Naive thymus-derived CD8-positive, alpha-beta T cell (primary cell): Measurements from ENCODE around the gene TGM1. TPM values are rescaled to one million over a fixed set of nuclear protein-coding genes. Genes with fewer than 3 reads are reported as not detected.
A peak's percentile ranks its signal among the peaks of the same experiment; 100 is the strongest.

Experiments
- ATAC-seq, 2 donors: fragments of 150-1000 bp; cut with Tn5 transposase in 1 of 2; sonication (Bioruptor Pico), chemical (Tn5 transposase) in 1 of 2; 1 replicate in 1 of 2; 2 replicates in 1 of 2; pipeline ENCODE4 v1.10.0; 2021; ENCODE audit warnings: mild to moderate bottlenecking in 2 of 2, moderate library complexity in 2 of 2
- POLR2A ChIA-PET: fragments of 350-600 bp; sonication (Branson Sonifier 250); formaldehyde crosslinking; loops from one replicate; lab custom pipeline; 2021; ENCODE audit warnings: antibody characterized with exemption; lab: Charles Lee
- DNase-seq, 10 donors: peaks; one replicate each; pipeline versions ENCODE4 v3.0.0 to v3.0.0-alpha.2; 2020 to 2022
- H3K27ac Mint-ChIP-seq, 10 donors: one replicate each; pipeline ENCODE4 v1.8.0; 2020 to 2022; ENCODE audit warnings: mild to moderate bottlenecking in 10 of 10, mixed read lengths in 10 of 10, moderate library complexity in 4 of 10, inconsistent platforms in 1 of 10
- H3K27me3 Mint-ChIP-seq, 5 donors: one replicate each; pipeline ENCODE4 v1.8.0; 2021 to 2022; ENCODE audit warnings: mixed read lengths in 5 of 5
- H3K36me3 Mint-ChIP-seq, 3 donors: one replicate each; pipeline ENCODE4 v1.8.0; 2020 to 2022; ENCODE audit warnings: mixed read lengths in 3 of 3, mild to moderate bottlenecking in 2 of 3, inconsistent platforms in 1 of 3
- H3K4me1 Mint-ChIP-seq, 4 donors: one replicate each; pipeline ENCODE4 v1.8.0; 2021 to 2022; ENCODE audit warnings: mixed read lengths in 4 of 4
- H3K4me3 Mint-ChIP-seq, 10 donors: one replicate each; pipeline ENCODE4 v1.8.0; 2020 to 2022; ENCODE audit warnings: mild to moderate bottlenecking in 10 of 10, mixed read lengths in 10 of 10, moderate library complexity in 6 of 10, inconsistent platforms in 1 of 10
- H3K9me3 Mint-ChIP-seq, 9 donors: one replicate each; pipeline ENCODE4 v1.8.0; 2020 to 2022; ENCODE audit warnings: mixed read lengths in 9 of 9, mild to moderate bottlenecking in 3 of 9, inconsistent platforms in 1 of 9, moderate library complexity in 1 of 9
- polyA plus RNA-seq, 3 donors: library from polyadenylated mRNA; unstranded; fragments of 300-500 nt; fragmentation: Illumina TruSeq; gene quantifications; one replicate each; pipeline ENCODE4 v1.2.3, GENCODE V29; 2021
- total RNA-seq, 8 experiments: library from RNA in 2 of 8; stranded (reverse) in 2 of 8; gene quantifications; one replicate each; pipeline ENCODE4 v1.2.3 and lab custom pipeline; 2021 to 2026

Gene TGM1
- total and polyA plus RNA-seq, 5 experiments from 2014 or later, result 0.13 to 6.9 (median 6.5) TPM; not detected in 2

- no peak for ATAC-seq
- no peak for DNase-seq
- POLR2A ChIA-PET, result interaction anchor here (0.9 to 1.0 kb wide), 2 partner anchors 20 to 54 kb away, joined by 3 read pairs; no protein-coding TSS in a partner anchor
- Mint-ChIP-seq H3K4me1 (peaks cover 32 to 71% (median 49%) of the 10 kb centered on the region in 4 donors), H3K27ac (peak overlapping the region in 8 of 10 donors; percentile 11 to 88 (median 60)), H3K4me3 (peak overlapping the region in 3 of 10 donors; percentile 24 to 40 (median 32)), H3K9me3 (no peaks in the 10 kb centered on the region), H3K36me3 (no peaks in the 10 kb centered on the region), H3K27me3 (no peaks in the 10 kb centered on the region)
These were observed 14.8 kb upstream of the TGM1 start for GRCh38 chr14:24277606-24278321.

GRCh38 chr14:24277071-24277470 is 14.1 kb upstream of the TGM1 start:
- DNase-seq (no peak), ATAC-seq (no peak)
- Mint-ChIP-seq H3K27me3 (no peaks in the 10 kb centered on the region), H3K4me3 (peak overlapping the region in 2 of 10 donors; percentile 3 to 45), H3K4me1 (peaks cover 37 to 78% (median 56%) of the 10 kb centered on the region in 4 donors), H3K9me3 (no peaks in the 10 kb centered on the region), H3K36me3 (no peaks in the 10 kb centered on the region), H3K27ac (peak overlapping the region in 6 of 10 donors; percentile 46 to 81 (median 62))
- POLR2A ChIA-PET, result interaction anchor here (1.0 to 1.5 kb wide), 2 partner anchors 14 to 20 kb away, joined by 3 read pairs; no protein-coding TSS in a partner anchor

GRCh38 chr14:24274101-24274543 is 11.1 kb upstream of the TGM1 start:
- ATAC-seq (peak in 1 of 2 donors; percentile 2), DNase-seq (peak in 6 of 10 donors; percentile 12 to 42 (median 26))
- no peaks in the 10 kb centered on the region for H3K9me3 Mint-ChIP-seq
- H3K4me3 Mint-ChIP-seq, result peak overlapping the region in 7 of 10 donors; percentile 0 to 40 (median 2)
- POLR2A ChIA-PET, result interaction anchor here (0.9 to 1.8 kb wide), 3 partner anchors 26 to 160 kb away, joined by 3 to 7 read pairs (median 4); partner anchors contain the start of genes DCAF11, NOP9, NRL and TINF2
- H3K4me1 Mint-ChIP-seq, result peaks cover 36 to 69% (median 59%) of the 10 kb centered on the region in 4 donors
- H3K27ac Mint-ChIP-seq, result peak overlapping the region; percentile 27 to 100 (median 98)
- no peaks in the 10 kb centered on the region for H3K27me3 Mint-ChIP-seq
- peaks cover 0 to 1% (median 0%) of the 10 kb centered on the region in 3 donors for H3K36me3 Mint-ChIP-seq

- POLR2A ChIA-PET, result interaction anchor here (0.7 to 1.8 kb wide), 4 partner anchors 27 to 159 kb away, joined by 3 to 7 read pairs (median 4); partner anchors contain the start of genes DCAF11, NOP9, NRL and TINF2
These were observed 10.5 kb upstream of the TGM1 start for GRCh38 chr14:24273422-24273998.

GRCh38 chr14:24272467-24272866 is 9.5 kb upstream of the TGM1 start:
- H3K4me3 Mint-ChIP-seq, result peak overlapping the region in 9 of 10 donors; percentile 17 to 93 (median 89)
- DNase-seq (no peak), ATAC-seq (no peak)
- POLR2A ChIA-PET, result interaction anchor here (1.0 to 4.1 kb wide), 14 partner anchors 8 to 169 kb away, joined by 3 to 63 read pairs (median 9); partner anchors contain the start of genes CHMP4A, DCAF11, DHRS1 and IPO4
- peaks cover 30 to 53% (median 45%) of the 10 kb centered on the region in 4 donors for H3K4me1 Mint-ChIP-seq
- no peaks in the 10 kb centered on the region for H3K27me3 Mint-ChIP-seq
- peaks cover 0 to 12% (median 2%) of the 10 kb centered on the region in 3 donors for H3K36me3 Mint-ChIP-seq
- H3K27ac Mint-ChIP-seq, result peak overlapping the region; percentile 92 to 100 (median 98)
- no peaks in the 10 kb centered on the region for H3K9me3 Mint-ChIP-seq

More at GRCh38 chr14:24273422-24273998, 10.5 kb upstream of the TGM1 start:
- peak overlapping the region in 4 of 10 donors; percentile 2 to 36 (median 10) for H3K4me3 Mint-ChIP-seq
- peaks cover 33 to 63% (median 53%) of the 10 kb centered on the region in 4 donors for H3K4me1 Mint-ChIP-seq
- peaks cover 0 to 5% (median 0%) of the 10 kb centered on the region in 3 donors for H3K36me3 Mint-ChIP-seq
- H3K27me3 Mint-ChIP-seq, result no peaks in the 10 kb centered on the region
- peak overlapping the region in 9 of 10 donors; percentile 78 to 100 (median 98) for H3K27ac Mint-ChIP-seq
- no peaks in the 10 kb centered on the region for H3K9me3 Mint-ChIP-seq
- peak in 1 of 10 donors; percentile 26 for DNase-seq
- ATAC-seq, result no peak

- ATAC-seq, result no peak
- peaks cover 31 to 48% (median 42%) of the 10 kb centered on the region in 4 donors for H3K4me1 Mint-ChIP-seq
- H3K36me3 Mint-ChIP-seq, result peaks cover 0 to 18% (median 6%) of the 10 kb centered on the region in 3 donors
- no peak for DNase-seq
- H3K9me3 Mint-ChIP-seq, result no peaks in the 10 kb centered on the region
- peak overlapping the region; percentile 92 to 100 (median 98) for H3K27ac Mint-ChIP-seq
- peak overlapping the region; percentile 78 to 94 (median 90) for H3K4me3 Mint-ChIP-seq
- no peaks in the 10 kb centered on the region for H3K27me3 Mint-ChIP-seq
- POLR2A ChIA-PET, result interaction anchor here (0.7 to 4.1 kb wide), 26 partner anchors 9 to 986 kb away, joined by 3 to 63 read pairs (median 6); partner anchors contain the start of genes CBLN3, CHMP4A, DCAF11 and DHRS1
These were observed 8.9 kb upstream of the TGM1 start for GRCh38 chr14:24271834-24272263.

- H3K9me3 Mint-ChIP-seq, result no peaks in the 10 kb centered on the region
- H3K4me1 Mint-ChIP-seq, result peaks cover 31 to 45% (median 41%) of the 10 kb centered on the region in 4 donors
- H3K27me3 Mint-ChIP-seq, result no peaks in the 10 kb centered on the region
- POLR2A ChIA-PET, result interaction anchor here (0.6 to 4.1 kb wide), 33 partner anchors 9 to 985 kb away, joined by 3 to 63 read pairs (median 5); partner anchors contain the start of genes CBLN3, CHMP4A, DCAF11 and DHRS1
- DNase-seq, result peak; percentile 87 to 98 (median 94)
- ATAC-seq, result peak; percentile 86 to 91
- H3K4me3 Mint-ChIP-seq, result peak within 1 kb of the TSS; percentile 78 to 94 (median 92)
- H3K27ac Mint-ChIP-seq, result peak within 1 kb of the TSS; percentile 92 to 100 (median 99)
- H3K36me3 Mint-ChIP-seq, result peaks cover 0 to 24% (median 10%) of the 10 kb centered on the region in 3 donors
These were observed 8.3 kb upstream of the TGM1 start, which contains the start of gene RABGGTA for GRCh38 chr14:24271134-24271833. Gene RABGGTA, minus strand, starts transcription at chr14:24271597. Its CDS starts 482 bp downstream, at chr14:24271115.

GRCh38 chr14:24270537-24271133 is 7.7 kb upstream of the TGM1 start:
- POLR2A ChIA-PET, result interaction anchor here (0.6 to 4.1 kb wide), 29 partner anchors 9 to 984 kb away, joined by 3 to 63 read pairs (median 5); partner anchors contain the start of genes CBLN3, CHMP4A, DCAF11 and DHRS1
- Mint-ChIP-seq H3K36me3 (peaks cover 0 to 30% (median 10%) of the 10 kb centered on the region in 3 donors), H3K27me3 (no peaks in the 10 kb centered on the region), H3K27ac (peak overlapping the region; percentile 87 to 100 (median 98)), H3K9me3 (no peaks in the 10 kb centered on the region), H3K4me1 (peaks cover 31 to 45% (median 41%) of the 10 kb centered on the region in 4 donors), H3K4me3 (peak overlapping the region; percentile 78 to 94 (median 92))
- no peak for ATAC-seq
- peak in 1 of 10 donors; percentile 16 for DNase-seq

- Mint-ChIP-seq H3K4me3 (peak overlapping the region; percentile 78 to 94 (median 92)), H3K27ac (peak overlapping the region; percentile 8 to 100 (median 98))
- DNase-seq, result no peak
These were observed 7.0 kb upstream of the TGM1 start for GRCh38 chr14:24269910-24270536.

GRCh38 chr14:24269368-24269767 is 6.4 kb upstream of the TGM1 start:
- Mint-ChIP-seq H3K4me1 (peaks cover 31 to 44% (median 37%) of the 10 kb centered on the region in 4 donors), H3K27ac (peak overlapping the region in 3 of 10 donors; percentile 41 to 85 (median 66)), H3K36me3 (peaks cover 0 to 38% (median 10%) of the 10 kb centered on the region in 3 donors), H3K27me3 (no peaks in the 10 kb centered on the region), H3K4me3 (peak overlapping the region in 4 of 10 donors; percentile 24 to 32 (median 28)), H3K9me3 (no peaks in the 10 kb centered on the region)
- POLR2A ChIA-PET, result interaction anchor here (0.6 to 4.1 kb wide), 6 partner anchors 11 to 56 kb away, joined by 3 to 63 read pairs (median 26); partner anchors contain the start of genes CHMP4A, DHRS1, GMPR2 and MDP1
- ATAC-seq, result no peak
- DNase-seq, result no peak

More at GRCh38 chr14:24269910-24270536, 7.0 kb upstream of the TGM1 start:
- Mint-ChIP-seq H3K4me1 (peaks cover 31 to 45% (median 38%) of the 10 kb centered on the region in 4 donors), H3K27me3 (no peaks in the 10 kb centered on the region), H3K9me3 (no peaks in the 10 kb centered on the region), H3K36me3 (peaks cover 0 to 36% (median 10%) of the 10 kb centered on the region in 3 donors)
- no peak for ATAC-seq
- POLR2A ChIA-PET, result interaction anchor here (0.8 to 4.1 kb wide), 17 partner anchors 10 to 188 kb away, joined by 3 to 63 read pairs (median 7); partner anchors contain the start of genes CBLN3, CHMP4A, DCAF11 and DHRS1
